BLaER1 treated with 17β-estradiol and CSF1 and Interleukin-3, amounts not matched to agents 10 nM and 100 nM (cell line): ENCODE measurements around the gene WDR81.
A peak's percentile ranks its signal among the peaks of the same experiment; 100 is the strongest.

Source experiments
- H3K27ac ChIP-seq, 11 experiments: shearing (Covaris generic); formaldehyde crosslinking; 2 replicates each; pipeline ENCODE4 v1.8.1; 2022
- H3K27me3 ChIP-seq, 11 experiments: shearing (Covaris generic); formaldehyde crosslinking; 2 replicates each; pipeline ENCODE4 v1.8.1; 2022
- H3K36me3 ChIP-seq, 11 experiments: shearing (Covaris generic); formaldehyde crosslinking; 2 replicates each; pipeline ENCODE4 v1.8.1; 2022
- H3K4me1 ChIP-seq, 10 experiments: shearing (Covaris generic); formaldehyde crosslinking; 2 replicates each; pipeline ENCODE4 v1.8.1; 2022
- H3K4me2 ChIP-seq, 11 experiments: shearing (Covaris generic); formaldehyde crosslinking; 2 replicates each; pipeline ENCODE4 v1.8.1; 2022
- H3K4me3 ChIP-seq, 10 experiments: shearing (Covaris generic); formaldehyde crosslinking; 2 replicates each; pipeline ENCODE4 v1.8.1; 2022
- H3K9ac ChIP-seq, 11 experiments: shearing (Covaris generic); formaldehyde crosslinking; 2 replicates each; pipeline ENCODE4 v1.8.1; 2022
- H3K9me3 ChIP-seq, 11 experiments: shearing (Covaris generic); formaldehyde crosslinking; replicated peaks in 1 of 11; 2 replicates each; pipeline ENCODE4 v1.8.1; 2022
- H4K20me1 ChIP-seq, 11 experiments: shearing (Covaris generic); formaldehyde crosslinking; 2 replicates each; pipeline ENCODE4 v1.8.1; 2022
- Cebpa-rat ChIP-seq, 11 experiments: shearing (Covaris generic); IDR thresholded peaks; 2 replicates each; pipeline ENCODE4 v1.8.1; 2022

The WDR81 gene

GRCh38 chr17:1783834-1784611, 59.5 kb downstream of the WDR81 start:
- Histone ChIP-seq H4K20me1 (0 out of 22 replicates have a peak, but pooled peaks cover 0 to 3% (median 0%) of the 10 kb centered on the region in 11 experiments), H3K9me3 (no peaks in the 10 kb centered on the region), H3K27me3 (no peaks in the 10 kb centered on the region), H3K27ac (peak overlapping the region; percentile 74 to 98 (median 92)), H3K4me3 (peak overlapping the region in 9 of 10 experiments; percentile 13 to 61 (median 40); a peak in 16 of 20 replicates), H3K4me1 (peaks cover 52 to 74% (median 53%) of the 10 kb centered on the region in 10 experiments), H3K9ac (peak overlapping the region; percentile 75 to 93 (median 83)), H3K36me3 (peaks cover 26 to 74% (median 42%) of the 10 kb centered on the region in 11 experiments), H3K4me2 (peak overlapping the region; percentile 87 to 97 (median 89))
- peak in 2 of 11 experiments; percentile 13 to 36; a peak in 2 of 22 replicates for TF ChIP-seq Cebpa-rat (IDR thresholded peaks at IDR 0.05)

- Histone ChIP-seq H3K36me3 (peaks cover 22 to 63% (median 41%) of the 10 kb centered on the region in 11 experiments), H3K4me2 (peak overlapping the region in 3 of 11 experiments; percentile 8 to 52 (median 51); a peak in 3 of 22 replicates), H3K4me1 (peaks cover 35 to 60% (median 39%) of the 10 kb centered on the region in 10 experiments), H3K27me3 (no peaks in the 10 kb centered on the region), H3K9ac (peak overlapping the region in 6 of 11 experiments; percentile 8 to 45 (median 28); a peak in 6 of 22 replicates), H4K20me1 (0 out of 22 replicates have a peak, but pooled peaks cover 0 to 3% (median 0%) of the 10 kb centered on the region in 11 experiments), H3K27ac (peak overlapping the region in 7 of 11 experiments; percentile 1 to 37 (median 16); a peak in 4 of 22 replicates), H3K4me3 (no peak overlapping the region), H3K9me3 (no peaks in the 10 kb centered on the region)
- TF ChIP-seq Cebpa-rat (IDR thresholded peaks at IDR 0.05) = no peak
Observed at GRCh38 chr17:1785930-1786329, 61.4 kb downstream of the WDR81 start.

DNA sequence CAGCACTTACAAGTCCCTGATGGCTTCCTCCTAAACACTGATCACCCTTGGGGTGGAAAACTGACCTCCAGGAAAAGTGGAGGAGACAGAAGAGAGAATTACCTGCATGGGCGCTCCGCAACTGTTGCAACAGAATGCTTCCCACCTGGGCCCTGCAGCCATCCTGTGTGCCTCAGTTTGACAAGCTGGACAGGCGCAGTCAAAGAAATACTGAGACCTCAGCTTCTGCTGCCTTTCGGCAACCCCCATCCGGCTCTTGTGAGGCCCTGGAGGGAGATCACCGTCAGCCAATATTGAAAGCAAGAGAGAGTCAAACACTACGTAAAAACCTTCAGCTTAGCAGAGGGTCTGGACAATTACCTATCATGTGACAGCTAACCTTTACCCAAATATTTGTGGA, 62.2 kb downstream of the WDR81 start:
- Histone ChIP-seq H3K9ac (peak overlapping the region in 4 of 11 experiments; percentile 36 to 45 (median 38); a peak in 4 of 22 replicates), H3K4me1 (peaks cover 28 to 54% (median 38%) of the 10 kb centered on the region in 10 experiments), H3K36me3 (peaks cover 17 to 55% (median 36%) of the 10 kb centered on the region in 11 experiments), H3K9me3 (no peaks in the 10 kb centered on the region), H3K4me3 (no peak overlapping the region), H3K27ac (peak overlapping the region in 1 of 11 experiments; percentile 31; a peak in 2 of 22 replicates), H4K20me1 (0 out of 22 replicates have a peak, but pooled peaks cover 0 to 3% (median 0%) of the 10 kb centered on the region in 11 experiments), H3K27me3 (no peaks in the 10 kb centered on the region), H3K4me2 (peak overlapping the region in 3 of 11 experiments; percentile 12 to 52 (median 51); a peak in 5 of 22 replicates)
- TF ChIP-seq Cebpa-rat (IDR thresholded peaks at IDR 0.05) = no peak

- Histone ChIP-seq H3K9ac (peak overlapping the region in 2 of 11 experiments; percentile 24 to 36; a peak in 2 of 22 replicates), H4K20me1 (0 out of 22 replicates have a peak, but pooled peaks cover 0 to 3% (median 0%) of the 10 kb centered on the region in 11 experiments), H3K27ac (peak overlapping the region in 1 of 11 experiments; percentile 7; a peak in 1 of 22 replicates), H3K9me3 (no peaks in the 10 kb centered on the region), H3K36me3 (peaks cover 17 to 53% (median 34%) of the 10 kb centered on the region in 11 experiments), H3K4me2 (peak overlapping the region in 3 of 11 experiments; percentile 12 to 52 (median 51); a peak in 5 of 22 replicates), H3K4me3 (no peak overlapping the region), H3K4me1 (peaks cover 22 to 47% (median 38%) of the 10 kb centered on the region in 10 experiments), H3K27me3 (no peaks in the 10 kb centered on the region)
- no peak for TF ChIP-seq Cebpa-rat (IDR thresholded peaks at IDR 0.05)
Observed at GRCh38 chr17:1787301-1787902, 62.9 kb downstream of the WDR81 start.
